SJSA1 (cell line): ENCODE measurements around the gene SAPCD2. TPM values are rescaled to one million over a fixed set of nuclear protein-coding genes. Genes with fewer than 3 reads are reported as not detected.

Experiments
- DNase-seq, 2 experiments: peaks; one replicate each; pipeline ENCODE4 v3.0.0-alpha.2; 2015 to 2020; ENCODE audit warnings: low spot score in 2 of 2, low read depth in 1 of 2
- H3K27ac ChIP-seq: fragments of 250-450 bp; sonication (Bioruptor Pico); 2 replicates; pipeline ENCODE4 v1.5.1; 2020; ENCODE audit warnings: mild to moderate bottlenecking, moderate library complexity
- H3K27me3 ChIP-seq: fragments of 250-450 bp; sonication (Bioruptor Pico); replicated peaks from 2 replicates; pipeline ENCODE4 v1.5.1; 2020; ENCODE audit warnings: mild to moderate bottlenecking, moderate library complexity
- H3K36me3 ChIP-seq: fragments of 250-450 bp; sonication (Bioruptor Pico); 2 replicates; pipeline ENCODE4 v1.5.1; 2020; ENCODE audit warnings: mild to moderate bottlenecking
- H3K4me1 ChIP-seq: fragments of 250-450 bp; sonication (Bioruptor Pico); replicated peaks from 2 replicates; pipeline ENCODE4 v1.6.1; 2021; ENCODE audit warnings: mild to moderate bottlenecking
- H3K4me3 ChIP-seq: fragments of 250-450 bp; sonication (Bioruptor Pico); 2 replicates; pipeline ENCODE4 v1.5.1; 2020; ENCODE audit warnings: mild to moderate bottlenecking
- H3K9me3 ChIP-seq: fragments of 250-450 bp; sonication (Bioruptor Pico); replicated peaks from 2 replicates; pipeline ENCODE4 v1.5.1; 2020; ENCODE audit warnings: mild to moderate bottlenecking
- total RNA-seq: library from RNA; depleted of rRNA; stranded (reverse); fragments of >200 nt; shearing (Covaris generic); gene quantifications from 2 replicates; pipeline ENCODE4 v1.2.3, GENCODE V29; 2014

The SAPCD2 gene
- total RNA-seq, 1 experiment from 2014 or later = 21.5 TPM

- H3K4me3 ChIP-seq = no peak overlapping the region
- peaks cover 51% of the 10 kb centered on the region for H3K27me3 ChIP-seq
- H3K36me3 ChIP-seq = no peaks in the 10 kb centered on the region
- H3K27ac ChIP-seq = no peak overlapping the region
- no peaks in the 10 kb centered on the region for H3K4me1 ChIP-seq
- H3K9me3 ChIP-seq = no peaks in the 10 kb centered on the region
- DNase-seq = no peak
Observed at GRCh38 chr9:137056739-137057415, 13.5 kb downstream of the SAPCD2 start.

- no peaks in the 10 kb centered on the region for H3K36me3 ChIP-seq
- no peak overlapping the region for H3K4me3 ChIP-seq
- no peaks in the 10 kb centered on the region for H3K9me3 ChIP-seq
- H3K4me1 ChIP-seq = no peaks in the 10 kb centered on the region
- no peak overlapping the region for H3K27ac ChIP-seq
- H3K27me3 ChIP-seq = peaks cover 54% of the 10 kb centered on the region
- no peak for DNase-seq
Observed at GRCh38 chr9:137055385-137056364, 14.7 kb downstream of the SAPCD2 start.

GRCh38 chr9:137054932-137055384, 15.4 kb downstream of the SAPCD2 start:
- peaks cover 58% of the 10 kb centered on the region for H3K27me3 ChIP-seq
- H3K4me3 ChIP-seq = no peak overlapping the region
- H3K36me3 ChIP-seq = no peaks in the 10 kb centered on the region
- H3K4me1 ChIP-seq = no peaks in the 10 kb centered on the region
- no peak for DNase-seq
- no peaks in the 10 kb centered on the region for H3K9me3 ChIP-seq
- no peak overlapping the region for H3K27ac ChIP-seq

- no peak for DNase-seq
- Histone ChIP-seq H3K4me3 (no peak within 1 kb of the TSS), H3K36me3 (no peaks in the 10 kb centered on the region), H3K27ac (no peak within 1 kb of the TSS), H3K9me3 (no peaks in the 10 kb centered on the region), H3K4me1 (no peaks in the 10 kb centered on the region), H3K27me3 (peaks cover 64% of the 10 kb centered on the region)
Observed at GRCh38 chr9:137053944-137054931, 16.1 kb downstream of the SAPCD2 start, which contains the start of gene ENTPD2. ENTPD2 (minus strand) TSS chr9:137054061; CDS start chr9:137053997, 64 bp downstream.

GRCh38 chr9:137052998-137053943, 17.1 kb downstream of the SAPCD2 start:
- H3K27me3 ChIP-seq = peaks cover 64% of the 10 kb centered on the region
- H3K4me3 ChIP-seq = no peak overlapping the region
- DNase-seq = no peak
- no peak overlapping the region for H3K27ac ChIP-seq
- H3K4me1 ChIP-seq = no peaks in the 10 kb centered on the region
- no peaks in the 10 kb centered on the region for H3K36me3 ChIP-seq
- H3K9me3 ChIP-seq = no peaks in the 10 kb centered on the region

- Histone ChIP-seq H3K27ac (no peak overlapping the region), H3K4me1 (no peaks in the 10 kb centered on the region), H3K27me3 (peaks cover 63% of the 10 kb centered on the region), H3K9me3 (no peaks in the 10 kb centered on the region), H3K36me3 (no peaks in the 10 kb centered on the region), H3K4me3 (no peak overlapping the region)
- DNase-seq = no peak
Observed at GRCh38 chr9:137052293-137052692, 18.1 kb downstream of the SAPCD2 start.

GRCh38 chr9:137051145-137051724, 19.1 kb downstream of the SAPCD2 start:
- Histone ChIP-seq H3K27ac (no peak overlapping the region), H3K36me3 (no peaks in the 10 kb centered on the region), H3K9me3 (no peaks in the 10 kb centered on the region), H3K4me1 (peaks cover 3% of the 10 kb centered on the region), H3K4me3 (no peak overlapping the region), H3K27me3 (peaks cover 68% of the 10 kb centered on the region)
- DNase-seq = no peak

- Histone ChIP-seq H3K36me3 (no peaks in the 10 kb centered on the region), H3K4me1 (peaks cover 8% of the 10 kb centered on the region), H3K27me3 (peaks cover 66% of the 10 kb centered on the region), H3K27ac (no peak overlapping the region), H3K9me3 (no peaks in the 10 kb centered on the region), H3K4me3 (no peak overlapping the region)
- no peak for DNase-seq
Observed at GRCh38 chr9:137050570-137050969, 19.8 kb downstream of the SAPCD2 start.

- H3K9me3 ChIP-seq = no peaks in the 10 kb centered on the region
- H3K36me3 ChIP-seq = no peaks in the 10 kb centered on the region
- H3K4me1 ChIP-seq = peaks cover 8% of the 10 kb centered on the region
- no peak overlapping the region for H3K4me3 ChIP-seq
- DNase-seq = no peak
- no peak overlapping the region for H3K27ac ChIP-seq
- peaks cover 68% of the 10 kb centered on the region for H3K27me3 ChIP-seq
Observed at GRCh38 chr9:137049544-137050449, 20.6 kb downstream of the SAPCD2 start.

- H3K36me3 ChIP-seq = no peaks in the 10 kb centered on the region
- peaks cover 69% of the 10 kb centered on the region for H3K27me3 ChIP-seq
- H3K4me3 ChIP-seq = no peak overlapping the region
- peaks cover 8% of the 10 kb centered on the region for H3K4me1 ChIP-seq
- no peaks in the 10 kb centered on the region for H3K9me3 ChIP-seq
- H3K27ac ChIP-seq = no peak overlapping the region
- no peak for DNase-seq
Observed at GRCh38 chr9:137048655-137049543, 21.5 kb downstream of the SAPCD2 start.
